Measurements from ENCODE around the gene NMS. TPM values are rescaled to one million over a fixed set of nuclear protein-coding genes. Genes with fewer than 3 reads are reported as not detected.

NMS gene
- total and polyA plus RNA-seq, 2 donors from 2014 or later: not detected

DNA sequence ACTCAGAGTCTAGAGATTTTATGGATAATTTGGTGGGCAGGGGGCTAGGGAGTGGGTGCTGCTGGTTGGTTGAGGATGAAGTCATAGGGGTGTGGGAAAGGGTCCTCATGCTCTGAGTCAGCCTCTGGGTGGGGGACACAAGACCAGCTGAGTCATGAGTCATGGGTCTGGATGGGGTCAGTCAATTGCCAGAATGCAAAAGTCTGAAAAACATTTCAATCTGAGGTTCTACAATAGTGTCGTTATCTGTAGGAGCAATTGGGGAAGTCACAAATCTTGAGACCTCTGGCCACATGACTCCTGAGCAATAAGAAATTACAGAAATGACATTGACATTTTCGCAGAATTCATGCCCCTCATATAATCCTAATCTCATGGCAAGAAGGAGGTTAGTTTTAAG is 15.1 kb downstream of the NMS start:
- no peaks in the 10 kb centered on the region for H3K27me3 ChIP-seq (ENCODE audit: control insufficient read depth, insufficient read depth, low read length)
- no peak overlapping the region for H3K9ac ChIP-seq (ENCODE audit: low read length in 3 of 3)
- intact Hi-C loops (cut with DNase I): no loop called here
- H3K36me3 ChIP-seq (ENCODE audit: control insufficient read depth in 2 of 3, insufficient read depth in 3 of 3, low read length in 3 of 3): no peaks in the 10 kb centered on the region
- no peak for TF ChIP-seq CTCF (IDR thresholded peaks at IDR 0.05; ENCODE audit: borderline replicate concordance, extremely low read depth, insufficient read depth)
- H3K9me3 ChIP-seq (ENCODE audit: control insufficient read depth in 2 of 3, insufficient read depth in 1 of 3, low read length in 3 of 3): no peaks in the 10 kb centered on the region
- no peaks in the 10 kb centered on the region for H3K4me1 ChIP-seq (ENCODE audit: control insufficient read depth in 2 of 3, insufficient read depth in 2 of 3, low read depth in 1 of 3, low read length in 3 of 3)
- H3K4me3 ChIP-seq (ENCODE audit: low read length in 3 of 3): no peak overlapping the region
- FAIRE-seq: no peak
- no peak for DNase-seq
- no peak overlapping the region for H3K27ac ChIP-seq (ENCODE audit: low read depth in 2 of 2, low read length in 2 of 2)

DNA sequence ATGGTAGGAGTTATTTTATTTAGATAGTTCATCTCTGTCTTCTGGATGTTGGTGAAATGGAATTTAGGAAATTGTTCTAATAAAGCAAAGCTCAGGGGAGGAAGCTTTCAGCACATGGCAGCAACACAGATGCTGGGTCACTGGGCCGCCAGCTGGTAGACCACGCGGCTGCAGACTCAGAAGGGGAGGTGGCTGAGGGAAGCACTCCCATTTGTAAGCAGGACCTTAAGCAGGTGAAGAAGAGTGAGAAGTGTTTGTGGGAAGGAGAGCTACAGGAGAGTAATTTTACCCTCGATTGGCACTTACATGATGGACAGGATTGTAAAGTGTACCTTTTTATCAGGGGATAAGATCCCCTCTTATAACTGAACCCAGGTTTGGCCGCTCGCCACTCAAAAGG is 24.4 kb downstream of the NMS start:
- no peak for FAIRE-seq
- no peaks in the 10 kb centered on the region for H3K36me3 ChIP-seq (ENCODE audit: control insufficient read depth in 2 of 3, insufficient read depth in 3 of 3, low read length in 3 of 3)

DNA sequence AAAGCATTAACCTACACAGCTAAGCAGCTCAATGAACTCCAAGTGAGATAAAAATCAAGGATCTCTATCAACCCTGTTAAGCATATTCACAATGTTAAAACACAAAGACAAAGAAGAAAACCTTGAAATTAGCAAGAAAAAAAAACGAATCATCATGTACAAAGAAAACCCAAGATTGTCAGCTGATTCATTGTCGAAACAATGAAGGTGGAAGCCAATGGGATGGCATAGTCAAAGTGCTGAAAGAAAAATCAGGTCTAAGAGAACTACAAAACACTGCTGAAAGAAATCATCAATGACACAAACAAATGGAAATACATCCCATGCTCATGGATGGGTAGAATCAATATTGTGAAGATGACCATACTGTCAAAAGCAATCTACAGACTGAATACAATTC is 32.5 kb downstream of the NMS start:
- no peak for FAIRE-seq
- DNase-seq: no peak
- TF ChIP-seq CTCF (IDR thresholded peaks at IDR 0.05; ENCODE audit: borderline replicate concordance, extremely low read depth, insufficient read depth): no peak
- Histone ChIP-seq H3K4me1 (ENCODE audit: control insufficient read depth in 2 of 3, insufficient read depth in 2 of 3, low read depth in 1 of 3, low read length in 3 of 3) (no peaks in the 10 kb centered on the region), H3K4me3 (ENCODE audit: low read length in 3 of 3) (no peak overlapping the region), H3K9ac (ENCODE audit: low read length in 3 of 3) (no peak overlapping the region), H3K9me3 (ENCODE audit: control insufficient read depth in 2 of 3, insufficient read depth in 1 of 3, low read length in 3 of 3) (peaks cover 0 to 12% (median 0%) of the 10 kb centered on the region in 3 donors), H3K27ac (ENCODE audit: low read depth in 2 of 2, low read length in 2 of 2) (no peak overlapping the region), H3K36me3 (ENCODE audit: control insufficient read depth in 2 of 3, insufficient read depth in 3 of 3, low read length in 3 of 3) (no peaks in the 10 kb centered on the region), H3K27me3 (ENCODE audit: control insufficient read depth, insufficient read depth, low read length) (no peaks in the 10 kb centered on the region)
- intact Hi-C loops (cut with DNase I): no loop called here

More for the DNA sequence above, 24.4 kb downstream of the NMS start:
- peak in 1 of 5 donors; percentile 0 for DNase-seq
- TF ChIP-seq CTCF (IDR thresholded peaks at IDR 0.05; ENCODE audit: borderline replicate concordance, extremely low read depth, insufficient read depth): no peak
- Histone ChIP-seq H3K27me3 (ENCODE audit: control insufficient read depth, insufficient read depth, low read length) (no peaks in the 10 kb centered on the region), H3K9me3 (ENCODE audit: control insufficient read depth in 2 of 3, insufficient read depth in 1 of 3, low read length in 3 of 3) (no peaks in the 10 kb centered on the region), H3K27ac (ENCODE audit: low read depth in 2 of 2, low read length in 2 of 2) (no peak overlapping the region), H3K4me1 (ENCODE audit: control insufficient read depth in 2 of 3, insufficient read depth in 2 of 3, low read depth in 1 of 3, low read length in 3 of 3) (no peaks in the 10 kb centered on the region), H3K9ac (ENCODE audit: low read length in 3 of 3) (no peak overlapping the region), H3K4me3 (ENCODE audit: low read length in 3 of 3) (no peak overlapping the region)
- intact Hi-C loops (cut with DNase I): no loop called here

- Histone ChIP-seq H3K27ac (ENCODE audit: low read depth in 2 of 2, low read length in 2 of 2) (no peak overlapping the region), H3K4me3 (ENCODE audit: low read length in 3 of 3) (no peak overlapping the region), H3K27me3 (ENCODE audit: control insufficient read depth, insufficient read depth, low read length) (no peaks in the 10 kb centered on the region), H3K9me3 (ENCODE audit: control insufficient read depth in 2 of 3, insufficient read depth in 1 of 3, low read length in 3 of 3) (peaks cover 0 to 22% (median 0%) of the 10 kb centered on the region in 3 donors), H3K9ac (ENCODE audit: low read length in 3 of 3) (no peak overlapping the region), H3K36me3 (ENCODE audit: control insufficient read depth in 2 of 3, insufficient read depth in 3 of 3, low read length in 3 of 3) (no peaks in the 10 kb centered on the region), H3K4me1 (ENCODE audit: control insufficient read depth in 2 of 3, insufficient read depth in 2 of 3, low read depth in 1 of 3, low read length in 3 of 3) (no peaks in the 10 kb centered on the region)
- intact Hi-C loops (cut with DNase I): no loop called here
- DNase-seq (no peak), FAIRE-seq (no peak)
- TF ChIP-seq CTCF (IDR thresholded peaks at IDR 0.05; ENCODE audit: borderline replicate concordance, extremely low read depth, insufficient read depth): no peak
Observed at GRCh38 chr2:100504542-100504941, 34.3 kb downstream of the NMS start.

All from kidney (tissue), 14 donors.